GM12878 (cell line): ENCODE data around the gene GPC6. TPM values are rescaled to one million over a fixed set of nuclear protein-coding genes. Genes with fewer than 3 reads are reported as not detected.

Source experiments
- ATAC-seq: fragments of 200-7000 bp; cut with Tn5 transposase; 3 replicates; pipeline ENCODE4 v1.9.1; 2020; ENCODE audit warnings: mild to moderate bottlenecking, moderate library complexity
- BruUV-seq: library from RNA; stranded (reverse); fragments of 400-500 nt; replicated peaks from 2 replicates; lab custom pipeline; 2021; lab: Mats Ljungman, UMichigan
- CTCF ChIA-PET: fragments of 300-600 bp; sonication (Branson Sonifier 250); formaldehyde crosslinking; extraction: SDS; loops from one replicate; lab custom pipeline; 2021; ENCODE audit warnings: inconsistent platforms; lab: Yijun Ruan, JAX
- POLR2A ChIA-PET: fragments of 350-600 bp; formaldehyde crosslinking; extraction: SDS; loops from one replicate; lab custom pipeline; 2021; ENCODE audit warnings: inconsistent platforms; lab: Charles Lee
- RAD21 ChIA-PET: fragments of 300-600 bp; sonication (Branson Sonifier 250); formaldehyde crosslinking; loops from one replicate; lab custom pipeline; 2023; ENCODE audit warnings: antibody characterized with exemption; ENCODE audit not compliant: unreplicated experiment; lab: Charles Lee
- SMC1A ChIA-PET: fragments of 300-600 bp; sonication (Branson Sonifier 250); formaldehyde crosslinking; loops from one replicate; lab custom pipeline; 2023; ENCODE audit not compliant: unreplicated experiment, uncharacterized antibody; lab: Charles Lee
- DNase-seq: peaks from one replicate; pipeline ENCODE4 v3.0.0-alpha.2; 2011; ENCODE audit warnings: low read depth, low spot score
- FAIRE-seq: peaks from 3 replicates; lab custom pipeline; 2011; peaks lifted over from hg19 to GRCh38; lab: Jason Lieb, UNC
- H2AFZ ChIP-seq: 2 replicates; pipeline ENCODE4 v1.6.0; 2011; ENCODE audit warnings: low read depth, low read length, control low read depth; ENCODE audit not compliant: control insufficient read depth
- H3K27ac ChIP-seq: 2 replicates; pipeline ENCODE4 v1.5.1; 2011; ENCODE audit warnings: control low read depth; ENCODE audit not compliant: control insufficient read depth, insufficient read depth
- H3K27me3 ChIP-seq, 2 experiments: replicated peaks in 1 of 2; 2 replicates each; pipeline versions ENCODE4 v1.6.0 to v1.6.1; 2011; ENCODE audit warnings: low read length in 1 of 2; ENCODE audit not compliant: control insufficient read depth in 2 of 2, insufficient read depth in 2 of 2
- H3K36me3 ChIP-seq, 2 experiments: 2 replicates each; pipeline ENCODE4 v1.5.1; 2011; ENCODE audit warnings: low read length in 1 of 2; ENCODE audit not compliant: control insufficient read depth in 2 of 2, insufficient read depth in 2 of 2
- H3K4me1 ChIP-seq: 2 replicates; pipeline ENCODE4 v1.6.1; 2011; ENCODE audit warnings: mild to moderate bottlenecking, low read length, moderate library complexity, mixed read lengths; ENCODE audit not compliant: control insufficient read depth, insufficient read depth
- H3K4me2 ChIP-seq: 2 replicates; pipeline ENCODE4 v1.6.0; 2011; ENCODE audit warnings: control low read depth; ENCODE audit not compliant: control insufficient read depth, insufficient read depth
- H3K4me3 ChIP-seq: fragments of 200-600 bp; sonication (generic); 2 replicates; pipeline ENCODE4 v1.5.1; 2016
- H3K79me2 ChIP-seq: 2 replicates; pipeline ENCODE4 v1.6.0; 2011; ENCODE audit warnings: low read length; ENCODE audit not compliant: control insufficient read depth, insufficient read depth
- H3K9ac ChIP-seq: 2 replicates; pipeline ENCODE4 v1.8.0; 2011; ENCODE audit warnings: low read length, control low read depth, mixed read lengths; ENCODE audit not compliant: control insufficient read depth, insufficient read depth
- H3K9me3 ChIP-seq: replicated peaks from 3 replicates; pipeline ENCODE4 v1.5.1; 2011; ENCODE audit warnings: mild to moderate bottlenecking, low read length; ENCODE audit not compliant: control insufficient read depth, insufficient read depth
- H4K20me1 ChIP-seq: 2 replicates; pipeline ENCODE4 v1.6.0; 2011; ENCODE audit not compliant: control insufficient read depth, insufficient read depth
- BMI1 ChIP-seq: fragments of 450-650 bp; IDR thresholded peaks from 2 replicates; pipeline ENCODE4 v1.6.1; 2016; ENCODE audit warnings: mild to moderate bottlenecking, moderate library complexity, borderline replicate concordance
- CBX3 ChIP-seq: fragments of 200-600 bp; sonication (generic); IDR thresholded peaks from 2 replicates; pipeline ENCODE4 v1.6.1; 2016; ENCODE audit warnings: low read depth, borderline replicate concordance
- CHD1 ChIP-seq: IDR thresholded peaks from 2 replicates; pipeline ENCODE4 v1.6.1; 2012; ENCODE audit warnings: low read depth, low read length, improper control_type of control experiment
- CHD2 ChIP-seq: IDR thresholded peaks from 2 replicates; pipeline ENCODE4 v1.6.1; 2011; ENCODE audit warnings: low read depth, low read length, improper control_type of control experiment, borderline replicate concordance
- CREM ChIP-seq: IDR thresholded peaks from 2 replicates; pipeline ENCODE4 v1.6.1; 2014; ENCODE audit warnings: antibody characterized with exemption, low read depth
- HCFC1 ChIP-seq: fragments of 150-350 bp; IDR thresholded peaks from 2 replicates; pipeline ENCODE4 v1.6.1; 2014; ENCODE audit warnings: low read length
- SMARCA5 ChIP-seq: fragments of 450-650 bp; IDR thresholded peaks from 2 replicates; pipeline ENCODE4 v1.6.1; 2017; ENCODE audit warnings: mild to moderate bottlenecking
- YBX1 ChIP-seq: fragments of 450-650 bp; IDR thresholded peaks from 2 replicates; pipeline ENCODE4 v1.6.1; 2016; ENCODE audit warnings: antibody characterized with exemption
- ZNF622 ChIP-seq: fragments of 450-650 bp; IDR thresholded peaks from 2 replicates; pipeline ENCODE4 v1.6.1; 2017; ENCODE audit warnings: mild to moderate bottlenecking, inconsistent platforms
- WGBS: methylation state at CpG from one replicate; pipeline ENCODE4 v1.1.6; 2016; ENCODE audit warnings: low lambda C conversion rate; ENCODE audit not compliant: insufficient replicate concordance, insufficient coverage; ENCODE audit errors: missing lambda C conversion rate; 5-methylcytosine and 5-hydroxymethylcytosine counted together
- in situ Hi-C: fragments of 300-500 bp; cut with MboI; formaldehyde crosslinking; loops from 9 replicates; pipeline ENCODE4 v1.14.3; 2018; ENCODE audit warnings: mixed read lengths
- intact Hi-C: fragments of 100-400 bp; cut with micrococcal nuclease; formaldehyde crosslinking; loops from one replicate; pipeline ENCODE4 v1.14.2; 2022; ENCODE audit not compliant: unreplicated experiment
- polyA plus RNA-seq, 11 experiments: library from polyadenylated mRNA; depleted of rRNA in 4 of 11; unstranded in 6 of 11; stranded (reverse) in 5 of 11; fragments of >200 nt; fragmentation: Nextera tagmentation in 4 of 11; fragmentation: Illumina TruSeq in 1 of 11; extraction: Ambion mirVana in 4 of 11; extraction: Trizol in 1 of 11; gene quantifications; 1 replicate in 1 of 11; 2 replicates in 10 of 11; pipeline versions ENCODE4 v1.2.1 to v1.2.3, GENCODE V29; 2011 to 2016; ENCODE audit warnings: inconsistent platforms in 2 of 11, missing spikeins in 2 of 11, low read depth in 1 of 11
- total RNA-seq, 4 experiments: library from RNA; depleted of rRNA in 3 of 4; stranded (reverse); fragments of >200 nt in 3 of 4; fragmentation: Illumina TruSeq in 1 of 4; extraction: Trizol in 1 of 4; gene quantifications; 2 replicates each; pipeline versions ENCODE4 v1.2.1 to v1.2.3, GENCODE V29; 2013 to 2021
- TF ChIP-seq, protein P1 (sequence below): fragments of 450-650 bp; formaldehyde crosslinking; IDR thresholded peaks from 2 replicates; pipeline ENCODE4 v1.5.0; 2022; ENCODE audit warnings: mild to moderate bottlenecking, missing genetic modification characterization
- TF ChIP-seq, protein P2 (sequence below): IDR thresholded peaks from 2 replicates; pipeline ENCODE4 v1.6.1; 2012; ENCODE audit warnings: mild to moderate bottlenecking, low read depth, low read length
- TF ChIP-seq, protein P3 (sequence below): IDR thresholded peaks from 2 replicates; pipeline ENCODE4 v1.6.1; 2011; ENCODE audit warnings: low read depth, mild to moderate bottlenecking, low read length, moderate library complexity, borderline replicate concordance; ENCODE audit errors: extremely low read depth
- TF ChIP-seq, protein P4 (sequence below): fragments of 450-650 bp; IDR thresholded peaks from 2 replicates; pipeline ENCODE4 v1.6.1; 2017; ENCODE audit warnings: mild to moderate bottlenecking, moderate library complexity

The GPC6 gene
- total and polyA plus RNA-seq, 10 of the 15 experiments (the other 5 are each of a cell fraction or from before 2014, with no cell fraction given): 0.03 to 0.04 (median 0.03) TPM; not detected in 7

DNA sequence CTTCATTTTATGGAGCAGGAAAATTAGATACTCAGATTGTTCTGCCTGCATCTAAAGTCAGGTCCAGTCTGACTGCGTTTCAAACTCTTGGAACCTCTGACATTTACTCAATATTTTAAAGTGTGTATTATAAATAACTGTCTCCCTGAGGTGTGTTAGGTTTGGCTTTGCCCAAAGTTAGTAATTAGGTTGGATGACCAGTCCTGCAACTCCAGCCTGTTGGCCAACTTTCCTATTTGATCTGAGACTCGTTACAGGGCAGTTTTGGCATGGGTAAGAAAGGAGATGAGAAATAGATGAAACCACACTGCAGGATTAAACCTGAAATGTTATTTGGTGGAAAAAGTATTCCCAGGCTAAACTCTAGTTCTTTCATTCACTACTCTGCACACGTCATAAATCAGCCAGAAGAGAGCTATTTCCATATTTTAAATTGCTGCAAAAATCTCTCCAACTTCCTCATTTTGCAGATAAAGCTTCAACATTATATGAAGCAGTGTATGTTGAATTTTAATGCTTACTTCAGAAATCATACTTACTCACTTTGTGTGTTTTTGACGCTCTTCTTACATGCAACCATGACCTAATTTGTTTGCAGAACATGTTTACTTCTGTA is 895.8 kb downstream of the GPC6 start:
- H2AFZ ChIP-seq: no peak overlapping the region
- H3K9me3 ChIP-seq: no peaks in the 10 kb centered on the region
- H3K27ac ChIP-seq: no peak overlapping the region
- ChIA-PET CTCF (interaction anchor here (1.3 kb wide), 1 partner anchor 8 kb away, joined by 4 read pairs; no protein-coding TSS in a partner anchor), RAD21 (no interaction called here), SMC1A (interaction anchor here (1.3 kb wide), 1 partner anchor 8 kb away, joined by 4 read pairs; no protein-coding TSS in a partner anchor), POLR2A (no interaction called here)
- no peaks in the 10 kb centered on the region for H4K20me1 ChIP-seq
- no peak for FAIRE-seq
- H3K4me3 ChIP-seq: no peak overlapping the region
- in situ Hi-C loops: no loop called here
- no peaks in the 10 kb centered on the region for H3K27me3 ChIP-seq
- H3K4me1 ChIP-seq: no peaks in the 10 kb centered on the region
- H3K36me3 ChIP-seq: no peaks in the 10 kb centered on the region
- WGBS: 7% methylated on average over 4 of the region's 4 CpGs
- DNase-seq: no peak
- intact Hi-C loops: no loop called here
- no peak for ATAC-seq
- no TSS peak for BruUV-seq
- no peak overlapping the region for H3K4me2 ChIP-seq
- no peak overlapping the region for H3K9ac ChIP-seq
- no peaks in the 10 kb centered on the region for H3K79me2 ChIP-seq
- no peak for TF ChIP-seq CHD1
- no peak for TF ChIP-seq CHD2
- TF ChIP-seq, protein P1, sequence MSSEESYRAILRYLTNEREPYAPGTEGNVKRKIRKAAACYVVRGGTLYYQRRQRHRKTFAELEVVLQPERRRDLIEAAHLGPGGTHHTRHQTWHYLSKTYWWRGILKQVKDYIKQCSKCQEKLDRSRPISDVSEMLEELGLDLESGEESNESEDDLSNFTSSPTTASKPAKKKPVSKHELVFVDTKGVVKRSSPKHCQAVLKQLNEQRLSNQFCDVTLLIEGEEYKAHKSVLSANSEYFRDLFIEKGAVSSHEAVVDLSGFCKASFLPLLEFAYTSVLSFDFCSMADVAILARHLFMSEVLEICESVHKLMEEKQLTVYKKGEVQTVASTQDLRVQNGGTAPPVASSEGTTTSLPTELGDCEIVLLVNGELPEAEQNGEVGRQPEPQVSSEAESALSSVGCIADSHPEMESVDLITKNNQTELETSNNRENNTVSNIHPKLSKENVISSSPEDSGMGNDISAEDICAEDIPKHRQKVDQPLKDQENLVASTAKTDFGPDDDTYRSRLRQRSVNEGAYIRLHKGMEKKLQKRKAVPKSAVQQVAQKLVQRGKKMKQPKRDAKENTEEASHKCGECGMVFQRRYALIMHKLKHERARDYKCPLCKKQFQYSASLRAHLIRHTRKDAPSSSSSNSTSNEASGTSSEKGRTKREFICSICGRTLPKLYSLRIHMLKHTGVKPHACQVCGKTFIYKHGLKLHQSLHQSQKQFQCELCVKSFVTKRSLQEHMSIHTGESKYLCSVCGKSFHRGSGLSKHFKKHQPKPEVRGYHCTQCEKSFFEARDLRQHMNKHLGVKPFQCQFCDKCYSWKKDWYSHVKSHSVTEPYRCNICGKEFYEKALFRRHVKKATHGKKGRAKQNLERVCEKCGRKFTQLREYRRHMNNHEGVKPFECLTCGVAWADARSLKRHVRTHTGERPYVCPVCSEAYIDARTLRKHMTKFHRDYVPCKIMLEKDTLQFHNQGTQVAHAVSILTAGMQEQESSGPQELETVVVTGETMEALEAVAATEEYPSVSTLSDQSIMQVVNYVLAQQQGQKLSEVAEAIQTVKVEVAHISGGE (CRISPR knock-in tag): no peak
- TF ChIP-seq CBX3: no peak
- no peak for TF ChIP-seq YBX1
- TF ChIP-seq BMI1: no peak
- TF ChIP-seq CREM: no peak
- TF ChIP-seq, protein P2, sequence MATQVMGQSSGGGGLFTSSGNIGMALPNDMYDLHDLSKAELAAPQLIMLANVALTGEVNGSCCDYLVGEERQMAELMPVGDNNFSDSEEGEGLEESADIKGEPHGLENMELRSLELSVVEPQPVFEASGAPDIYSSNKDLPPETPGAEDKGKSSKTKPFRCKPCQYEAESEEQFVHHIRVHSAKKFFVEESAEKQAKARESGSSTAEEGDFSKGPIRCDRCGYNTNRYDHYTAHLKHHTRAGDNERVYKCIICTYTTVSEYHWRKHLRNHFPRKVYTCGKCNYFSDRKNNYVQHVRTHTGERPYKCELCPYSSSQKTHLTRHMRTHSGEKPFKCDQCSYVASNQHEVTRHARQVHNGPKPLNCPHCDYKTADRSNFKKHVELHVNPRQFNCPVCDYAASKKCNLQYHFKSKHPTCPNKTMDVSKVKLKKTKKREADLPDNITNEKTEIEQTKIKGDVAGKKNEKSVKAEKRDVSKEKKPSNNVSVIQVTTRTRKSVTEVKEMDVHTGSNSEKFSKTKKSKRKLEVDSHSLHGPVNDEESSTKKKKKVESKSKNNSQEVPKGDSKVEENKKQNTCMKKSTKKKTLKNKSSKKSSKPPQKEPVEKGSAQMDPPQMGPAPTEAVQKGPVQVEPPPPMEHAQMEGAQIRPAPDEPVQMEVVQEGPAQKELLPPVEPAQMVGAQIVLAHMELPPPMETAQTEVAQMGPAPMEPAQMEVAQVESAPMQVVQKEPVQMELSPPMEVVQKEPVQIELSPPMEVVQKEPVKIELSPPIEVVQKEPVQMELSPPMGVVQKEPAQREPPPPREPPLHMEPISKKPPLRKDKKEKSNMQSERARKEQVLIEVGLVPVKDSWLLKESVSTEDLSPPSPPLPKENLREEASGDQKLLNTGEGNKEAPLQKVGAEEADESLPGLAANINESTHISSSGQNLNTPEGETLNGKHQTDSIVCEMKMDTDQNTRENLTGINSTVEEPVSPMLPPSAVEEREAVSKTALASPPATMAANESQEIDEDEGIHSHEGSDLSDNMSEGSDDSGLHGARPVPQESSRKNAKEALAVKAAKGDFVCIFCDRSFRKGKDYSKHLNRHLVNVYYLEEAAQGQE: no peak
- TF ChIP-seq HCFC1: no peak
- TF ChIP-seq ZNF622: no peak
- TF ChIP-seq, protein P3, sequence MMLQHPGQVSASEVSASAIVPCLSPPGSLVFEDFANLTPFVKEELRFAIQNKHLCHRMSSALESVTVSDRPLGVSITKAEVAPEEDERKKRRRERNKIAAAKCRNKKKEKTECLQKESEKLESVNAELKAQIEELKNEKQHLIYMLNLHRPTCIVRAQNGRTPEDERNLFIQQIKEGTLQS: no peak
- TF ChIP-seq, protein P4, sequence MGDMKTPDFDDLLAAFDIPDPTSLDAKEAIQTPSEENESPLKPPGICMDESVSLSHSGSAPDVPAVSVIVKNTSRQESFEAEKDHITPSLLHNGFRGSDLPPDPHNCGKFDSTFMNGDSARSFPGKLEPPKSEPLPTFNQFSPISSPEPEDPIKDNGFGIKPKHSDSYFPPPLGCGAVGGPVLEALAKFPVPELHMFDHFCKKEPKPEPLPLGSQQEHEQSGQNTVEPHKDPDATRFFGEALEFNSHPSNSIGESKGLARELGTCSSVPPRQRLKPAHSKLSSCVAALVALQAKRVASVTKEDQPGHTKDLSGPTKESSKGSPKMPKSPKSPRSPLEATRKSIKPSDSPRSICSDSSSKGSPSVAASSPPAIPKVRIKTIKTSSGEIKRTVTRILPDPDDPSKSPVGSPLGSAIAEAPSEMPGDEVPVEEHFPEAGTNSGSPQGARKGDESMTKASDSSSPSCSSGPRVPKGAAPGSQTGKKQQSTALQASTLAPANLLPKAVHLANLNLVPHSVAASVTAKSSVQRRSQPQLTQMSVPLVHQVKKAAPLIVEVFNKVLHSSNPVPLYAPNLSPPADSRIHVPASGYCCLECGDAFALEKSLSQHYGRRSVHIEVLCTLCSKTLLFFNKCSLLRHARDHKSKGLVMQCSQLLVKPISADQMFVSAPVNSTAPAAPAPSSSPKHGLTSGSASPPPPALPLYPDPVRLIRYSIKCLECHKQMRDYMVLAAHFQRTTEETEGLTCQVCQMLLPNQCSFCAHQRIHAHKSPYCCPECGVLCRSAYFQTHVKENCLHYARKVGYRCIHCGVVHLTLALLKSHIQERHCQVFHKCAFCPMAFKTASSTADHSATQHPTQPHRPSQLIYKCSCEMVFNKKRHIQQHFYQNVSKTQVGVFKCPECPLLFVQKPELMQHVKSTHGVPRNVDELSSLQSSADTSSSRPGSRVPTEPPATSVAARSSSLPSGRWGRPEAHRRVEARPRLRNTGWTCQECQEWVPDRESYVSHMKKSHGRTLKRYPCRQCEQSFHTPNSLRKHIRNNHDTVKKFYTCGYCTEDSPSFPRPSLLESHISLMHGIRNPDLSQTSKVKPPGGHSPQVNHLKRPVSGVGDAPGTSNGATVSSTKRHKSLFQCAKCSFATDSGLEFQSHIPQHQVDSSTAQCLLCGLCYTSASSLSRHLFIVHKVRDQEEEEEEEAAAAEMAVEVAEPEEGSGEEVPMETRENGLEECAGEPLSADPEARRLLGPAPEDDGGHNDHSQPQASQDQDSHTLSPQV: no peak
- no peak for TF ChIP-seq SMARCA5
